Activated T-cell treated with anti-CD3 and anti-CD28 coated beads, Interleukin-2, amount 50 U/mL, for 72 hours (primary cell): ENCODE data around the gene WDR31. TPM values are rescaled to one million over a fixed set of nuclear protein-coding genes. Genes with fewer than 3 reads are reported as not detected.
A peak's percentile ranks its signal among the peaks of the same experiment; 100 is the strongest.
"Not testable (repeated sequence)": the region's sequence is repeated elsewhere in the genome, so short reads cannot be mapped to it uniquely, and the experiment has no call there.

Source experiments
- ATAC-seq, 2 donors: fragments of 150-1000 bp; cut with Tn5 transposase; replicated peaks in 1 of 2; 2 replicates each; pipeline ENCODE4 v1.10.0; 2021; ENCODE audit warnings: moderate library complexity in 2 of 2, mild to moderate bottlenecking in 1 of 2
- DNase-seq, 2 donors: peaks; one replicate each; pipeline ENCODE4 v3.0.0; 2021 to 2022; ENCODE audit warnings: mixed read lengths in 1 of 2
- H3K27ac Mint-ChIP-seq: one replicate; pipeline ENCODE4 v1.8.0; 2022; ENCODE audit warnings: mild to moderate bottlenecking, moderate library complexity, mixed read lengths
- H3K27me3 Mint-ChIP-seq: one replicate; pipeline ENCODE4 v1.8.0; 2022; ENCODE audit warnings: low read depth, mixed read lengths
- H3K36me3 Mint-ChIP-seq, 2 donors: one replicate each; pipeline ENCODE4 v1.8.0; 2022; ENCODE audit warnings: mixed read lengths in 2 of 2, mild to moderate bottlenecking in 1 of 2; ENCODE audit not compliant: insufficient read depth in 2 of 2
- H3K4me1 Mint-ChIP-seq: one replicate; pipeline ENCODE4 v1.8.0; 2022; ENCODE audit warnings: low read depth, mixed read lengths
- H3K4me3 Mint-ChIP-seq, 2 donors: one replicate each; pipeline ENCODE4 v1.8.0; 2022; ENCODE audit warnings: mild to moderate bottlenecking in 2 of 2, mixed read lengths in 2 of 2, moderate library complexity in 2 of 2
- H3K9me3 Mint-ChIP-seq, 2 donors: one replicate each; pipeline ENCODE4 v1.8.0; 2022; ENCODE audit warnings: mixed read lengths in 2 of 2
- total RNA-seq, 2 donors: library from RNA; stranded (reverse); gene quantifications; one replicate each; pipeline ENCODE4 v1.2.3, GENCODE V29; 2022

The WDR31 gene
- total RNA-seq, 2 donors from 2014 or later = 1.4 to 3.8 TPM

- Mint-ChIP-seq H3K9me3 (no peaks in the 10 kb centered on the region), H3K27ac (peak overlapping the region; percentile 81), H3K4me3 (peak overlapping the region; percentile 88 to 93), H3K27me3 (no peaks in the 10 kb centered on the region), H3K4me1 (peaks cover 18% of the 10 kb centered on the region), H3K36me3 (no peaks in the 10 kb centered on the region)
- DNase-seq (no peak), ATAC-seq (no peak)
These were observed 35.3 kb upstream of the WDR31 start for GRCh38 chr9:113375057-113376023.

GRCh38 chr9:113373676-113374392 lies 33.8 kb upstream of the WDR31 start:
- H3K36me3 Mint-ChIP-seq = no peaks in the 10 kb centered on the region
- no peaks in the 10 kb centered on the region for H3K27me3 Mint-ChIP-seq
- H3K4me1 Mint-ChIP-seq = peaks cover 18% of the 10 kb centered on the region
- ATAC-seq = no peak
- H3K27ac Mint-ChIP-seq = no peak overlapping the region
- no peaks in the 10 kb centered on the region for H3K9me3 Mint-ChIP-seq
- DNase-seq = no peak
- no peak overlapping the region for H3K4me3 Mint-ChIP-seq

- no peak overlapping the region for H3K27ac Mint-ChIP-seq
- H3K36me3 Mint-ChIP-seq = no peaks in the 10 kb centered on the region
- peaks cover 18% of the 10 kb centered on the region for H3K4me1 Mint-ChIP-seq
- ATAC-seq = no peak
- no peak for DNase-seq
- no peaks in the 10 kb centered on the region for H3K9me3 Mint-ChIP-seq
- H3K27me3 Mint-ChIP-seq = no peaks in the 10 kb centered on the region
- H3K4me3 Mint-ChIP-seq = no peak overlapping the region
These were observed 33.2 kb upstream of the WDR31 start for GRCh38 chr9:113373256-113373655.

- Mint-ChIP-seq H3K4me1 (peaks cover 18% of the 10 kb centered on the region), H3K27me3 (no peaks in the 10 kb centered on the region), H3K9me3 (no peaks in the 10 kb centered on the region), H3K4me3 (no peak overlapping the region), H3K36me3 (no peaks in the 10 kb centered on the region), H3K27ac (no peak overlapping the region)
- no peak for DNase-seq
- no peak for ATAC-seq
These were observed 32.0 kb upstream of the WDR31 start for GRCh38 chr9:113372059-113372458.

GRCh38 chr9:113370806-113371325 lies 30.8 kb upstream of the WDR31 start:
- Mint-ChIP-seq H3K36me3 (no peaks in the 10 kb centered on the region), H3K9me3 (no peaks in the 10 kb centered on the region), H3K27me3 (no peaks in the 10 kb centered on the region), H3K4me3 (no peak overlapping the region), H3K4me1 (peaks cover 16% of the 10 kb centered on the region), H3K27ac (no peak overlapping the region)
- no peak for DNase-seq
- ATAC-seq = no peak

- H3K27me3 Mint-ChIP-seq = no peaks in the 10 kb centered on the region
- no peaks in the 10 kb centered on the region for H3K9me3 Mint-ChIP-seq
- no peak for ATAC-seq
- H3K27ac Mint-ChIP-seq = no peak overlapping the region
- no peak for DNase-seq
- H3K4me3 Mint-ChIP-seq = no peak overlapping the region
- no peaks in the 10 kb centered on the region for H3K36me3 Mint-ChIP-seq
- H3K4me1 Mint-ChIP-seq = peaks cover 6% of the 10 kb centered on the region
These were observed 29.7 kb upstream of the WDR31 start for GRCh38 chr9:113369855-113370140.

- H3K4me3 Mint-ChIP-seq = no peak overlapping the region
- ATAC-seq (no peak), DNase-seq (no peak)
- peaks cover 3% of the 10 kb centered on the region for H3K4me1 Mint-ChIP-seq
- no peaks in the 10 kb centered on the region for H3K36me3 Mint-ChIP-seq
- H3K27me3 Mint-ChIP-seq = no peaks in the 10 kb centered on the region
- no peak overlapping the region for H3K27ac Mint-ChIP-seq
- H3K9me3 Mint-ChIP-seq = no peaks in the 10 kb centered on the region
These were observed 29.1 kb upstream of the WDR31 start for GRCh38 chr9:113368982-113369854.

- Mint-ChIP-seq H3K36me3 (no peaks in the 10 kb centered on the region), H3K27me3 (no peaks in the 10 kb centered on the region), H3K4me1 (peaks cover 6% of the 10 kb centered on the region), H3K27ac (no peak overlapping the region), H3K4me3 (no peak overlapping the region), H3K9me3 (no peaks in the 10 kb centered on the region)
- DNase-seq (no peak), ATAC-seq (no peak)
These were observed 28.4 kb upstream of the WDR31 start for GRCh38 chr9:113368348-113368981.

GRCh38 chr9:113365652-113366051 lies 25.6 kb upstream of the WDR31 start:
- H3K36me3 Mint-ChIP-seq, ATAC-seq, DNase-seq, H3K27me3 Mint-ChIP-seq, H3K4me3 Mint-ChIP-seq, H3K27ac Mint-ChIP-seq, H3K9me3 Mint-ChIP-seq: not testable (repeated sequence)
- peaks cover 21% of the 10 kb centered on the region for H3K4me1 Mint-ChIP-seq

- Mint-ChIP-seq H3K4me1 (peaks cover 21% of the 10 kb centered on the region), H3K36me3 (no peaks in the 10 kb centered on the region), H3K4me3 (no peak overlapping the region), H3K27ac (no peak overlapping the region), H3K9me3 (no peaks in the 10 kb centered on the region), H3K27me3 (no peaks in the 10 kb centered on the region)
- ATAC-seq (no peak), DNase-seq (no peak)
These were observed 24.9 kb upstream of the WDR31 start for GRCh38 chr9:113364951-113365350.

GRCh38 chr9:113363336-113363735 lies 23.3 kb upstream of the WDR31 start:
- Mint-ChIP-seq H3K4me3 (no peak overlapping the region), H3K9me3 (no peaks in the 10 kb centered on the region), H3K27me3 (peaks cover 5% of the 10 kb centered on the region), H3K36me3 (no peaks in the 10 kb centered on the region), H3K27ac (no peak overlapping the region), H3K4me1 (peaks cover 21% of the 10 kb centered on the region)
- DNase-seq (no peak), ATAC-seq (no peak)

GRCh38 chr9:113361304-113362018 lies 21.4 kb upstream of the WDR31 start:
- no peaks in the 10 kb centered on the region for H3K9me3 Mint-ChIP-seq
- H3K4me1 Mint-ChIP-seq = peaks cover 21% of the 10 kb centered on the region
- H3K36me3 Mint-ChIP-seq = no peaks in the 10 kb centered on the region
- H3K27me3 Mint-ChIP-seq = peaks cover 5% of the 10 kb centered on the region
- H3K27ac Mint-ChIP-seq = no peak overlapping the region
- ATAC-seq (peak; percentile 95), DNase-seq (peak in 1 of 2 donors; percentile 44)
- H3K4me3 Mint-ChIP-seq = peak overlapping the region; percentile 11 to 25
